ENCODE results near the gene XAB2.

XAB2 gene

GRCh38 chr19:7661744-7662538 lies 32.6 kb upstream of the XAB2 start:
- TF ChIP-seq CTCF (conservative IDR thresholded peaks at IDR 0.05; ENCODE audit: low read depth, low read length) = no peak
- H3K4me3 ChIP-seq (ENCODE audit: low read length) = no peak overlapping the region
- no peak for DNase-seq (ENCODE audit: low read depth)

GRCh38 chr19:7658219-7658686 lies 28.9 kb upstream of the XAB2 start:
- no peak for TF ChIP-seq CTCF (conservative IDR thresholded peaks at IDR 0.05; ENCODE audit: low read depth, low read length)
- no peak for DNase-seq (ENCODE audit: low read depth)
- no peak overlapping the region for H3K4me3 ChIP-seq (ENCODE audit: low read length)

GRCh38 chr19:7657131-7657751 lies 27.9 kb upstream of the XAB2 start:
- TF ChIP-seq CTCF (conservative IDR thresholded peaks at IDR 0.05; ENCODE audit: low read depth, low read length) = no peak
- no peak for DNase-seq (ENCODE audit: low read depth)
- no peak overlapping the region for H3K4me3 ChIP-seq (ENCODE audit: low read length)

GRCh38 chr19:7655581-7655980 lies 26.2 kb upstream of the XAB2 start:
- TF ChIP-seq CTCF (conservative IDR thresholded peaks at IDR 0.05; ENCODE audit: low read depth, low read length) = no peak
- DNase-seq (ENCODE audit: low read depth) = no peak
- no peak overlapping the region for H3K4me3 ChIP-seq (ENCODE audit: low read length)

- DNase-seq (ENCODE audit: low read depth) = no peak
- no peak for TF ChIP-seq CTCF (conservative IDR thresholded peaks at IDR 0.05; ENCODE audit: low read depth, low read length)
- no peak overlapping the region for H3K4me3 ChIP-seq (ENCODE audit: low read length)
Measured at GRCh38 chr19:7654401-7654800, 25.1 kb upstream of the XAB2 start.

GRCh38 chr19:7652061-7652641 lies 22.8 kb upstream of the XAB2 start:
- peak; percentile 19 for DNase-seq (ENCODE audit: low read depth)
- peak; percentile 98 for TF ChIP-seq CTCF (conservative IDR thresholded peaks at IDR 0.05; ENCODE audit: low read depth, low read length)
- H3K4me3 ChIP-seq (ENCODE audit: low read length) = peak overlapping the region; percentile 18
